Measurements from ENCODE around the gene KNTC1.

DNA sequence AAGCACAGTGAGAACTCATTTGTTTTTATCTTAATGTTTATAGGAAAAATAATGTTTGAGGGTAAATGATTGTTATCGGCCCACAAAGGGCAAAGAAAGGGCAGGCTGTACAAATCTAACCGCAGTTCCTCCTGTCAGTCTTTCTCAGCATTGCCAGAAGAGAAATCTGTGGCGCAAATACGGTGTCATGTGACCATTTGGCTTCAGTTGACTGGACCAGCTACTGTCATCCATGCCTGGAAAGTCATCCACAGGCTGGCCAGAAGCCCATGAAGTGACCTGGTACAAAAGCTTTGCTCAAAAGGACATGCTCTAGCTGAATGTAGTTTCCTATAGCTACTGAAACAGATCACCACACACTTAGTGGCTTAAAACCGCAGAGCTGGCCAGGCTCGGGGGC, 132.5 kb downstream of the KNTC1 start:
- TF ChIP-seq POLR2AphosphoS5 (IDR thresholded peaks at IDR 0.05) (peak; percentile 72), POLR2A (IDR thresholded peaks at IDR 0.05) (no peak)
- TF ChIP-seq, protein P1, sequence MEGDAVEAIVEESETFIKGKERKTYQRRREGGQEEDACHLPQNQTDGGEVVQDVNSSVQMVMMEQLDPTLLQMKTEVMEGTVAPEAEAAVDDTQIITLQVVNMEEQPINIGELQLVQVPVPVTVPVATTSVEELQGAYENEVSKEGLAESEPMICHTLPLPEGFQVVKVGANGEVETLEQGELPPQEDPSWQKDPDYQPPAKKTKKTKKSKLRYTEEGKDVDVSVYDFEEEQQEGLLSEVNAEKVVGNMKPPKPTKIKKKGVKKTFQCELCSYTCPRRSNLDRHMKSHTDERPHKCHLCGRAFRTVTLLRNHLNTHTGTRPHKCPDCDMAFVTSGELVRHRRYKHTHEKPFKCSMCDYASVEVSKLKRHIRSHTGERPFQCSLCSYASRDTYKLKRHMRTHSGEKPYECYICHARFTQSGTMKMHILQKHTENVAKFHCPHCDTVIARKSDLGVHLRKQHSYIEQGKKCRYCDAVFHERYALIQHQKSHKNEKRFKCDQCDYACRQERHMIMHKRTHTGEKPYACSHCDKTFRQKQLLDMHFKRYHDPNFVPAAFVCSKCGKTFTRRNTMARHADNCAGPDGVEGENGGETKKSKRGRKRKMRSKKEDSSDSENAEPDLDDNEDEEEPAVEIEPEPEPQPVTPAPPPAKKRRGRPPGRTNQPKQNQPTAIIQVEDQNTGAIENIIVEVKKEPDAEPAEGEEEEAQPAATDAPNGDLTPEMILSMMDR (IDR thresholded peaks at IDR 0.05) = no peak
